ENCODE data around the gene PLCG1.

GRCh38 chr20:41140226-41141133 is 3.1 kb downstream of the PLCG1 start:
- TF ChIP-seq CTCF (IDR thresholded peaks at IDR 0.05; ENCODE audit: insufficient read depth, low read length, poor library complexity, severe bottlenecking) (no peak), EZH2phosphoT487 (conservative IDR thresholded peaks at IDR 0.05; ENCODE audit: low read length) (no peak)

All from SU-DHL-6 (cell line).